ENCODE results near the gene S100PBP.
A peak's percentile ranks its signal among the peaks of the same experiment; 100 is the strongest.

The S100PBP gene

DNA sequence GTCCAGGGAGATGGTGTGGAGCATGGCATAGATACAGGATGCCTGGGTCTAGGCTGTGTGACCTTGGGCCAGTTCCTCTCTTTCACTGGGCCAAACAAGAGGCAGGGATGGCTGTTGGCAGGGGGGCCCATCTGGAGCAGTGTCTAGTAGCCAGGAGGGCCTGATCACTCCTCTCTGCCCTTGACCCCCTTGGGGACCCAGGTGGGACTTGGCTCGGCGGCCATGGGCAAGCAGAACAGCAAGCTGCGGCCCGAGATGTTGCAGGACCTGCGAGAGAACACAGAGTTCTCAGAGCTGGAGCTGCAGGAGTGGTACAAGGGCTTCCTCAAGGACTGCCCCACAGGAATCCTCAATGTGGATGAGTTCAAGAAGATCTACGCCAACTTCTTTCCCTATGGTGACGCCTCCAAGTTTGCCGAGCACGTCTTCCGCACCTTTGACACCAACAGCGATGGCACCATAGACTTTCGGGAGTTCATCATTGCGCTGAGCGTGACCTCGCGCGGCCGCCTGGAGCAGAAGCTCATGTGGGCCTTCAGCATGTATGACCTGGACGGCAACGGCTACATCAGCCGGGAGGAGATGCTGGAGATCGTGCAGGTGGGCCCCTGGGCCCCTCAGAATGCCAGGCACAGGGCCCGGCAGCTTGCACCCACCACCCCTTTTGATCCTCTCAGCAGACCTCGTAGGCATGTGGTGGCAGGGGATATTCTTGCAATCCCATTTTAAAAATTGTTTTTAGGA is 71.4 kb downstream of the S100PBP start:
- DNase-seq = no peak

DNA sequence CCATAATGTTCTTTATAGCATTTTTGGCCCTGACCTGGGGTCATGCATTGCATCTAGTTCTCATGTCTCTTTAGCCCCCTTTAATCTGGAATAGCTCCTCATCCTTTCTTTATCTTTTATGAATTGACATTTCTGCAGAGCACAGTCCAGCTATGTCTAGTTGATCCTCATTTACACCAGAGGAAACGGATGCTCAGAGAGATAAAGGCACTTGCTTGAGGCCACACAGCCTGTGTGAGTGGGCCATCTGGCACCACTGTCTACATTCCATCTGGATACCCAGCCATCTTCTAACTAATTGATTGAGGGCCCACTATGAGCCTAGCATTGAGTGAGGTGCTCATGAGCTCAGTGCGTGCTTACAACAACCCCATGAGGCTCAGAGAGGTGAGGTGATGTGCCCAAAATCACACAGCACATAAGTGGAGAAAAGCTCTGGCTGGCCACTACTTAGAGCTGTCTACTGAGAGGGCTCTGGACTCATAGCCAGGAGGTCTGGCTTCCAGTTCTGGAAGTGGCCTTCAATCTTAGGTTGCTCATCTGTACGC is 72.4 kb downstream of the S100PBP start:
- no peak for DNase-seq

DNA sequence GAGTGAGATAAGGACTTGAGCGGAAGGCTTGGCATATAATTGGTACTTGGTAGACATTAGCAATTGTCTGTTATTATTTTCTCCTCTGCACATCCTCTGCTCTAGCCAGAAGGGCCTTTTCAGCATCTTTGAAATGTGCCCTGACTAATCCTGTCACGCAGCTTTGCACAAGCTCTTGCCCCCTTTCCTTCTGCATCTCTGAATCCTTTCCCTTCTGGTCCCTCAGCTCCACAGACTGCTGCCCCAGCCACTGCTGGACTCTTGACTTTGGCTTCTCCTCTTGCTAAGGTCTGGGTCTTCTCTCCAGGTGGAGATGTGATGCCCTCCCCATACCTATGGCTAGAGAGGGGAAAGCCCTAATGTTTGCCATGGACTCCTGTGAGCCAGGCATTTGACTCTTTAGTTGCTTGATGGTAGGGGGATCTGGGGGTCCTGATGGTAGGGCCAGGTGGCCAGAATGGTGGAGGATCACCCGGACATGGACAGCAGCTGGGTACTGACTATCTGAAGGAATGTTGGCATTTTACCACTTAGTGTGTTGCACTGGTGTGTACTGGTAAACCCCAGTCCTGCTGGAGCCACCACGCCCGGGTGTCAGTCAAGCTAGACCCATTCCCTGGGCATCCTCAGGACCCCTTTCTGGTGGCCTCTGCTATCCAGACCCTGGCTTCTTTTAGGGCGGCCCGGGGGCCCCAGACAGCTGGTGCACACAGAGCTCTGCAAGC is 73.2 kb downstream of the S100PBP start:
- DNase-seq = no peak

DNA sequence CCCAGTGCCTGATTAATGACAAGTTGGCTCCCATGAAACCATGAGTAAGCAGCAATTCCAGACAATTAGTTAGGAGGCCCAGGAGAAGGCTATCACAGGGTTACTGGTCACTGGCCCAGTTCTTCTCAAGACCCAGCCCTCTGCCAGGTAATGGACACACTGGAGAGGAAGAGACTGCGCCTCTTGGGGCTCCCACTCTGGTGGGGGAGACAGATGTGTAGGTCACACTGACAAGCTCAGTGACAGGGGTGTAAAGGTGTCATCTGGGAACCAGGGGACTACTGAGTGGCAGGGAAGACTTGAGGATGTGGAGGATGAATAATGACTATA is 73.8 kb downstream of the S100PBP start:
- DNase-seq = no peak

DNA sequence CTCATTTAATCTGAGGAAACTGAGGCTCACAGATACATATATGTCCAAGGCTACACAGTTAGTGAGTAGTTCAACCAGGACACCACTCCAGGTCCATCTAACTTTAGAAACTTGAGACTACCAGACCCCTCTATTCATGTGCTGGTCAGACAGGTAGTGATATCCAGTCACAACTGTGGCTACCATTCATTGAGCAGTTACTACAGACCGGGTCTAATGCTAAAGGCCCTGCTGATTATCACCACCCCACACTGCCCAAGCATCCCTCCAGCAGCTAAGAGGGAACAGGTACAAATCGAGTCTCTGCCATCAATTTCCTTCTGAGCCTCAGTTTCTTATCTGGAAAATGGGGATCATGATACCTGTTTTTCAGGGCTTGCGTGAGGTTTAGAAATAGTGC is 74.2 kb downstream of the S100PBP start:
- no peak for DNase-seq

DNA sequence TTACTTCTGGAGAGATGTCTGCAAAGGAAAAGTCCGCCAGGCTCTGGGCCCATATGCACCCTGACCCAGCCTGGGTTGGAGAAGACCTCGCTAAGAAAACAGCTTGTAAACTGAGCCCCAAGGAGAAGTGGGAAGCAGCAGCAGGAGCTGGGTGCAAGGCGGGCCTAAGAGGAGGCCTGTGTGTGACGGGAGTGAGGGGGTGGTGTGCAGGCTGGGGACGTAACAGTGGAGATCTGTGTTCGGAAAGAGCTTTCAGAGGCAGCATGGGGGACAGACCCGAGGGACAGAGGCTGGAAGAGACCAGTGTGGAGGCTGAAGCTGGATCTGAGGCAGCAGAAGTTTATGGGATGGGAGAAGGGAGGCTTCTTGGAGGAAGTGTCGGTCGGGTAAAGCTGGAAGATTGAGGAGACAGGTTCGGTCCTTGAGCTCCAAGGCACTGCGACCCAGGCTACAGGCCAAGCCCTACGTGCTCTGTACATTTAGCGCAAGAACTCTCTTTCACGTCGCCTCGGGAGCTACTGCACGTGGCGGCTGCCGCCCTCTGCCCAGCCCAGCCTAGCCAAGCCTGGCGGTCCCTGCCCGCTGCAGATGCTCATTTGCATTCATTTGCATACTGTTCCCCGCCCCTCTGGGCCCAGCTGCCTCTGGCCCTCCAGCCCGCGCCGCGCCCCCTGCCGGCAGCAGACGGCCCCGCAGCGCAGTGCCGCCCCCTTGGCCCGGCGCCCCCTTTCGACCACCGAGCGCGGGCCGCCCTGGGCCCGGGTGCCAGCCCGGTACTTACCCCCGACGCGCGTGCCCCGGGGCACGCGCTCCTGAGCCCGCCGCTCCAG is 75.1 kb downstream of the S100PBP start:
- DNase-seq = peak; percentile 47

DNA sequence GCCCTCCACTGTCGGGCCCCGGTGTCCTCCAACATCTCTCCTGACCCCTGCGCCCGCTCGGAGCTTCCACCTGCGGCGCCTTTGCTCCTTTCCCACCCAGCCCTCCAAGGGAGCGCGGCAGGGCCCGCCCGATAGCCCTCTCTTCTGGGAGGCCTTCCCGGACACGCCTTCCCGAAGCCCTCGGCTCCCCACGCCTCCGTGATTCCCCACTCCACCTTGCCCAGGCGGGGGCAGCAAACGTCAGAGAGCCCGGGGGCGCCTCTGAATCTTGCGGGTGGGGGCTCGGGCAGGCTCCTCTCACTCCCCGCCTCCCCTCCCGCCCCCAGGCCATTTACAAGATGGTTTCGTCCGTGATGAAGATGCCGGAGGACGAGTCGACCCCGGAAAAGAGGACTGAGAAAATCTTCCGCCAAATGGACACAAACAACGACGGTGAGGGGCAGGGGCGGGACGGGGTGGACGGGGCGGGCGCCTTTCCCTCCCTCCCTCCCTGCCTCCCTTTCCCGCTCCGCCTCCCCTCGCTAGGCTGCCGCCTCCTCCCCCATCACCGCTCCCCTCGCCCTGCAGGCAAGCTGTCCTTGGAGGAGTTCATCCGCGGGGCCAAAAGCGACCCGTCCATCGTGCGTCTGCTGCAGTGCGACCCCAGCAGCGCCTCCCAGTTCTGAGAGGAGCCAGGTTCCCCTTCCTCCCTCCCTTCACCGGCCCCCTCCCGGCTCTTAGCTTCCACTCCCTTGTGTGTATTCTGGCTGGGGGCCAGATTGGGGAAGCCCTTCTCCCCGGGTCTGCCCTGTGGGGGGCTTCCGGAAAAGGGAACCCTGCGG is 76.0 kb downstream of the S100PBP start:
- no peak for DNase-seq

DNA sequence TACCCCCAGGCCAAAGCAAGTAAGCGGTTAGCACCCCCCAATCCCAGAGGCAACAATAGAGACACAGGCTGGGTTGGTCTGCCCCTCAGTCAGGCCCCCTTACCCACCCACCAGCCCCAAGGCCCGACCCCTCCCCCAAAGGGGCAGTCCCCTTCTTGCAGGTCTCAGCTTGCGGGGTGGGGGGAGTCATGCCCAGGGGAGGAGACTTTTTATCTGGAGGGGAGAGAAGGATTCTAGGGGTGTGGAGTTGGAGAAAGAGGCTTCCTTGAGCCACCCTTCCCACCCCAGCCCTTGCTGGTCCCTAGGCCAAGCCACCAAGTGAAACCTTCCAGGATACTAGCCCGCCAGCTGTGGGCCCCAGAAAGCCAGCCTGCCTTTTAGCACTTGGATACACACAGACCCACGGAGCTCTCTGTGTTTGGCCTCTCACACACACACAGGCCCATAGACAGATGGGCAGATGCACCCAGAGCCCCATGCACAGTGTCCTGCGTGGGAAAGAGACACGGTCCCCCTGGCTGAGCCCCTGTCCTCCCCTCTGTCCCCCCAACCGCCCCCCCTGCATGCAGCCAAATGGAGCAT is 76.7 kb downstream of the S100PBP start:
- no peak for DNase-seq

DNA sequence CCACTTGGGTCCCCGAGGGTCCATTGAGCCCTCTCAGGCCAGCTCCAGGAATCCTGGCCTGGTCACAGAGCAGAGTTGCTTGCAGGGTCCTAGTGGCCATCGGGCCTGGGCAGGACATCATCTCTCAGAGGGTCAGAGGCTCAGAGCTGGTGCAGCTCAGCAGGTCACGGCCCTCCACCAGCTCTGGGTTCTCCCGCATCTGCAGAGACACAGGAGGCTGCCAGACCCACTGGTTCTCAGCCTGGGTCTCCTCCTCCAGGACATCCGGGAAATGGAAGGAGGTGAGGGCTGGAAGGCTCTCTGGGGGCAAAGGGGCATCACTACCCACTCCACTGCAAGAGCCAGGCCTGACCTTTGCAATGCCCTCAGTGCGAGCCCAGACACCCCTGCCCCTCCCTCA is 77.2 kb downstream of the S100PBP start:
- DNase-seq = no peak

DNA sequence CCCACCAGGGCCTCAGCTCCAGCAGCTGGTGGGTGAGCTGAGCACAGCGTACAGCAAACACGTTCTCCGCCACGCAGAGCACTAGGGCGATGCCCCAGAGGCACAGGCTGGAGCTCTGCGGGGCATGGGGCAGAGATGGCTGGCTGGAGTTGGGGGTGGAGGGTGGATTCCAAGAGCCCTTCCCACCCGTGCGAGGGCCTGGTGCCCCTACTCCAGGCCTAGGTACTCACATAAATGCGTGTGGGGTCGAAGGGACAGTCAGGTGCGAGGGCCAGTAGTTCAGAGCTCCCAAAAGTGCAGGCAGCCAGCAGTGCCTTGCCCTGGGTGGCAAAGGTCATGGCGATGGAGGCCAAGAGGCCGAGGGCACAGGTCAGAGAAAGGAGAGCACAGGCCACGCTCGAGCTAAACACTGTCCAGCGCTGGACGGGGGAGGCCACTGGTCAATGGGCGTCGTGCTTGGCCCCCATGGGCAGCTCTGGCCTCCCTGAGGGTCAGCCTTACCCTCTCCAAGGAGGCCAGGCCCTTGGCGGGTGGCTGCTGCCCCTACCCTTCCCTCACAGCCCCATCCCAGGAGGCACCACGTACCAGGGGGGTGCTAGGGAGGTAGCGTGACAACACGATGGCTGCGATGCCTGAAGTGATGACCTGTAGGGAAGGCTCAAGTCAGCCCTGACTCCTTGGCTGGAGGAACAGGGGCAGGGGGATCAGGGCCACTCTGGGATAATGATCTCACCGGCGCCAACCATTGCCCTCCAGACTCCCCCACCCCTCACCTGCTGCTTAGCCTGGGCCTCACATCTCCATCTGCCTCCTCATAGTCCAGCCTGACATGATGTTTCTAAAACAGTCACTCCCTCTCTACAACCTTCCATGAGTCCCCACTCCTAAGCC is 78.1 kb downstream of the S100PBP start:
- DNase-seq = no peak

DNA sequence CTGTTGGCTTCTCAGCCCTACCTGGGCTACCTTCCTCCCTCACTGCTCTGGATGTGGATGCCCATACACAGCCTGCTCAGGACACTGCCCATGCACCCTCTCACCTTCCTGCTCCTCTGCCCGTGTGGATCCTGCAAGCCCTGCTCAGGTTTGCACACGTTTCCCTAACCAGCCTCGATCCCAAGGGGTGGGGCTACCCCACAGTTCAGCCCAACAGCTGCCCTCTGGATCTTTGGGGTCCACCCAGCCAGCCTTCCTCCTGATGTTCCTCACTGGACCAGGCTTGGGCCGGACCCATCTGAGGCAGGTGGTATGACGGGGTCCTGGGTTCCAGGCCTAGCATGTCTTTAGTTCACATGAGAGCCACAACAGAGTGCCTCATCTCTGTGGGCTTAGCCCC is 79.0 kb downstream of the S100PBP start:
- DNase-seq = no peak

DNA sequence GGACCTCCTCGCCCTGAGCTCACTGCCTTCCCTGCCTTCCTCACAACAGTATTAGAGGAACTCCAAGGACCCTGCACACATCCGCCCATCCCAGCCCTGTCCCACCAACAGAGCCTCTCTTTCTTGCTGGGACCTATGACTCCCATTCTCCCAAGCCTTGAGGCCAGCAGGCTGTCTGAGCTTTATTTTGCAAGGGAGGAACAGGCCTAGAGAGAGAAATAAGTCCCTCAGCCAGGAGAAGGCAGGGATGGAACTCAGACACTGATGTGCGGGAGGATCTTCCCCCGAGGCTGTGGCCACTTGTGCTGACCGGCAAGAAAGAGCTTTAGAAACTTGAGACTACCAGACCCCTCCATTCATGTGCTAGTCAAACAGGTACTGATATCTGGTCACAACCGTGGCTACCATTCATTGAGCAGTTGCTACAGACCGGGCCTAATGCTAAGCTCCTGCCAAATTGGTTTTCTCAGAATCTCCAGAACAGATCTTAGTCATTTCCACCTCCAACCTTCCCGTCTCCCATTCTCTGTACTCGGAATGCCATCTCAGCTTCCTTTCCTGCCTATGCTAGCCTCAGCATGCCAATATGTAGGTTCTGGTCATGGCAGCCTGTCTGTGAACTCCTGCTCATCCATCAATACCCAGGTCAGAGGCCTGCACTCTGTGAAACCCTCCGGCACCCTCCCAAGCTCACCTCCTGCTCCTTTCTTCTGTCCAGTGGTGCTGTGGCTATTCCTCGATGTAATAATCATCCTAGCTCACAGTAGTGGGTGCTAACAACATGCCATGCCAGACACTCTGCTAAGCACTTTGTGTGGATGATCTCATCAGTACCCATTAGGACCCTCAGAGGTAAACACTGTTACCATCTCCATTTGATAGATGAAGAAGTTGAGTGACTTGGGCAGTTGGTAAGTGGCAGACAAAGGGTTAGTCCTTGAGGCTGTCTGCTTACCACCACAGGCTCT is 79.9 kb downstream of the S100PBP start:
- no peak for DNase-seq

DNA sequence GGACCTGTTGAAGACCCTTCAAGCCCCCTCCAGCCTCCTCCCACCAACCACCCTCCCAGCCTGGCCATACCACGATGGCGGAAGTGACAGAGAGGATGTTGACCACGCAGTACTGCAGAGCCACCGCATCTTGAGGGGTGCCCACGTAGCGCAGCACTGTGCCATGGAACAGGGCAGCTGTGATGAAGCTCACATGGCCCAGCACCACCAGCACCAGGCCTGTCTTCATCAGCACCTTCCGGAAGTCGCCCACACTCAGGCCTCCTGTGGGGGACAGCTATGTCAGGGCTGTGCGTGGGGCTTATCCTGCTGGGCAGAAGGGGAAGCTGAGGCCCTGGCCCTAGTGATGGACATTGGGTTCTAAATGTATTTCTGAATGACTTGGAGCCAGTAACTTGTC is 80.6 kb downstream of the S100PBP start:
- DNase-seq = no peak

DNA sequence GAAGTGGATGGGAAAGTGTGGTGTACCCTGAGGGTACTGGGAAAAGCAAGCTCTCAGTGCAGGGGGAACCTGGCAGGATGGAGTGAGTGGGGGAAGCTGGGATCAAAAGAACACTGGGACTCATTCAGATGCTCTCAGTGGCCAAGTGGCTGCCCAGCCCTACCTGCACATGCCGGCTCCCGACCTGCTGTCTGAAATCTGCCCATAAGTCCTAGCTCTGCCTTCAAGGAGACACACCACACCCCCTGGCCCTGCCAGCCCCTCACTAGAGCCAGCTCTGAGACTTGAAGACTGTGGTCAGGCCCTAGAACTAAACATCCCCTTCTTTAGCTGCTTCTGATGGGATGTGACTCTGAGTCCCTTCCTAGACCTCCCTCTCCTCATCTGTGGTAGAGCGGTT is 81.5 kb downstream of the S100PBP start:
- no peak for DNase-seq

DNA sequence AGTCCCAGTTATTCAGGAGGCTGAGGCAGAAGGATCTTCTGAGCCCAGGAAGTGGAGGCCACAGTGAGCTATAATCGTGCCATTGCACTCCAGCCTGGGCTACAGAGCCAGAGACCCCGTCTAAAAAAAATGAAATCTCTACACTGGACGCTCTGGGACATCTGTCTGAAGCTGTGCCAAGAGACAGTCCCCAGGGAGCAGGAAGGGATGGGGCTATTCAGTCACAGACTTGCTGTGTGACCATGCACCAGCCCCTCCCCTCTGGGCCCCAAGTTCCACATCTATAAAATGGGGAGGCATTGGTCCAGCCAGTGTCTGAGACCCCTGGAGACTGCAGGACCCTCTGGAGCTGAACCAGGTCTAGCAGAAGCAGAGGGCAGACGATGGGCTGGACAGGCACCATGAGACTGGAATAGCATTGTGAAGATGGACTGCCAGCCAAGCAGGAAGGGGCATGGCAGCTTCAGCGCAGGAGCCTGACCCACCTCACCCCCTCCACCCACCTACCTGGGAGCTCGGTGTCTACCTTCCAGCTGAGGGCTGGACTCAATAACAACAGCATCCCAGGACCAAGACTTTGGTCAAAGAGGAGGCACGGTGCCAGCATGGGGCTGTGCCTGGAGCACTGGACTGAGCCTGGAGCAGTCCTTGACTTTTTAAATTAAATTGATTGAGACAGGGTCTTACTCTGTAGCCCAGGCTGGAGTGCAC is 82.3 kb downstream of the S100PBP start:
- DNase-seq = no peak

DNA sequence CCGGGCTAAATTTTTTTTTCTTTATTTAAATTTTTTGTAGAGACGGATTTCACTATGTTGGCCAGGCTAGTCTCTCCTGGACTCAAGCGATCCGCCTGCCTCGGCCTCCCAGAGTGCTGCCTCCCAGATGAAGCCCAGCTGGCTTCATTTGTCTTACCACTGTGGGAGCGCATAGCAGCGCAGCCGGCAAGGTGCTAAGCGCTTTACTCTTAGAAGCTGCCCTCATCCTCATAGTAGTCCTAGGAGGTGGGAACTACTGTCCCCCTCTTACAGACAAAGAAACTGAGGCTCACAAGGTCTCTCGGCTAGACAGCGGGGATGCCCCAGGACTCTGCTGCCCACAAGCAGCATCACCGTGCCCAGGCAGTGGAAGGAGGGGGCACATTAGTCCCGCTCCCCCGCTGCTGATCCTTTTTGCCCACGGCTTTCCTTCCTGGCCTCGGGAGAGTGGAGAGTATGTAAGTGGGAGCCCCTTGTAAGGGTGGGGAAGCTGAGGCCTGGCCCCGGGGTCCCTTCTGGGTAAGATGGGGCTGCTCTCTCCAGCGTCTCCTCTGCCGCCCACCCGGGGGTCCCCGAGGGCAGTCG is 83.0 kb downstream of the S100PBP start:
- DNase-seq = no peak

DNA sequence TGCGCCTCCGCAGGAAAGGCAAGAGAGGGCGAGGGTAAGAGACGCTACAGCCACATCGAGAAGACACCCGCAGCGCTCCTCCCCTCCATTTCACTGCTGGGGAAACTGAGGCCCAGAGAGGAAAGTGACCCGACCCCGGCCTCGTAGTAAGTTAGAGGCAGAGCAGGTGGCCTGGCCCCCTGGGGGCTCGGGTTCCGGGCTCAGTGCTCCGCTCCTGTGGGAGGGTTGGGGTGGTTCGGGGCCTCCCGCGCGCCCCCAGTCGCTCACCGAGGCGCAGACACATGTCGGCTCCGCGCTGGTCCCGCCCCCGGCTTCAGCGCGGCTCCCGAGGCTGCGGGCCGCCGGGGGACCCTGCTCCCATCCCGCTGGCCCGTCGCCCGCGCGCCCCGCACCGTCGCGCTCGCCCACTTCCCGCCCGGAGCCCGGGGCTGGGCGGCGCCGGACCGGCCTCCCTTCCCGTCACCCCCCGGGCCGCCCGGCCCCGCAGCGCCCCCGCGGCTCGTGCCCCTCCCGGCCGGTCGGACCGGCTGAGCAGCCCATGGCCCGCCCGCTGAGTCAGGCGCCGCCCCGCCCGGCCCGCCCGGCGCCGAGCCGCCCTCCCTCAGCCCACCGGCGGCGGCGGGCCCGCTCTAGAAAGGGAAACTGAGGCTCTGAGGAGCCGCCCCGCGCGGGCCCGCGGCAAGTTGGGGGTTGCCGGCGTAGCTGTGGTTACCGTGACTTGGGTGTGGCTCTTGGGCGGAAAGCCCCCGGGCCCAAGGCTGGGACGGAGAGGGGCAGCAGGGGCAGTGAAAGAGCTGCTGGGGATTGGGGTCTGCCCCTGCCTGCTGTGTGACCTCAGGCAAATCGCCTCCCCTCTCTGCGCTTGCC is 83.7 kb downstream of the S100PBP start, which contains the start of gene TMEM54:
Gene TMEM54, minus strand, starts transcription at position 434 of the 867 bp plus-strand sequence. Its CDS starts 151 bp downstream, at position 283.
- no peak for DNase-seq
